Uterus (tissue), 4 donors: ENCODE results near the gene MYORG. TPM values are rescaled to one million over a fixed set of nuclear protein-coding genes. Genes with fewer than 3 reads are reported as not detected.

Experiments
- DNase-seq, 2 donors: peaks; one replicate each; pipeline ENCODE4 v3.0.0-alpha.2; 2019 to 2020
- H3K27ac ChIP-seq, 2 donors: fragments of 200-600 bp; sonication (generic); 1 replicate in 1 of 2; 2 replicates in 1 of 2; pipeline ENCODE4 v1.5.1; 2016 to 2018
- H3K27me3 ChIP-seq, 2 donors: fragments of 200-600 bp; sonication (generic); one replicate each; pipeline ENCODE4 v1.5.1; 2018 to 2019; ENCODE audit warnings: control low read depth in 1 of 2
- H3K36me3 ChIP-seq, 2 donors: fragments of 200-600 bp; sonication (generic); one replicate each; pipeline ENCODE4 v1.5.1; 2019; ENCODE audit warnings: control low read depth in 1 of 2
- H3K4me1 ChIP-seq, 2 donors: fragments of 200-600 bp; sonication (generic); one replicate each; pipeline ENCODE4 v1.5.1; 2018 to 2019; ENCODE audit warnings: control low read depth in 1 of 2
- H3K4me3 ChIP-seq, 2 donors: fragments of 200-600 bp; sonication (generic); 1 replicate in 1 of 2; 2 replicates in 1 of 2; pipeline ENCODE4 v1.5.1; 2018 to 2019; ENCODE audit warnings: mild to moderate bottlenecking in 1 of 2
- H3K9me3 ChIP-seq, 2 donors: fragments of 200-600 bp; sonication (generic); one replicate each; pipeline ENCODE4 v1.5.1; 2019; ENCODE audit warnings: control low read depth in 1 of 2
- CTCF ChIP-seq, 4 experiments: fragments of 200-600 bp in 2 of 4; fragments of 450-650 bp in 2 of 4; sonication (generic) in 2 of 4; IDR thresholded peaks; one replicate each; pipeline ENCODE4 v1.5.1; 2016 to 2019; ENCODE audit warnings: antibody characterized with exemption in 4 of 4, mild to moderate bottlenecking in 2 of 4, moderate library complexity in 1 of 4
- POLR2A ChIP-seq, 2 donors: fragments of 450-650 bp; IDR thresholded peaks; one replicate each; pipeline ENCODE4 v1.6.1; 2016; ENCODE audit warnings: antibody characterized with exemption in 2 of 2, mild to moderate bottlenecking in 1 of 2, moderate library complexity in 1 of 2
- intact Hi-C: fragments of 100-400 bp; cut with DNase I; formaldehyde crosslinking; loops from one replicate; pipeline ENCODE4 v1.15.1; 2023; ENCODE audit warnings: low total_unique reads
- total RNA-seq, 4 donors: library from RNA; depleted of rRNA in 3 of 4; stranded (reverse); fragments of >200 nt in 3 of 4; gene quantifications; one replicate each; pipeline versions ENCODE4 v1.1.0 to v1.2.4, GENCODE V29; 2014 to 2023
- donor health status: DM: yes; HTN: yes; CAD: no.

Gene MYORG
- total RNA-seq, 4 donors from 2014 or later: under 0.01 to 6.6 (median 2.3) TPM

GRCh38 chr9:34403554-34404380 lies 27.1 kb upstream of the MYORG start:
- Histone ChIP-seq H3K27me3 (no peaks in the 10 kb centered on the region), H3K9me3 (no peaks in the 10 kb centered on the region), H3K36me3 (no peaks in the 10 kb centered on the region), H3K4me3 (no peak overlapping the region), H3K4me1 (no peaks in the 10 kb centered on the region), H3K27ac (no peak overlapping the region)
- DNase-seq: peak; percentile 67 to 73
- intact Hi-C loops: loop anchor here (5.0 to 10.0 kb wide), 2 partner anchors 99 to 191 kb away; no protein-coding TSS in a partner anchor
- no peak for TF ChIP-seq POLR2A (IDR thresholded peaks at IDR 0.05)
- peak; percentile 89 to 96 (median 91) for TF ChIP-seq CTCF (IDR thresholded peaks at IDR 0.05)

- intact Hi-C loops: loop anchor here (5.0 to 10.0 kb wide), 2 partner anchors 101 to 194 kb away; no protein-coding TSS in a partner anchor
These were observed 24.2 kb upstream of the MYORG start for GRCh38 chr9:34400686-34401602.

GRCh38 chr9:34400275-34400674 lies 23.6 kb upstream of the MYORG start:
- DNase-seq: no peak
- Histone ChIP-seq H3K9me3 (no peaks in the 10 kb centered on the region), H3K4me3 (no peak overlapping the region), H3K4me1 (no peaks in the 10 kb centered on the region), H3K36me3 (no peaks in the 10 kb centered on the region), H3K27me3 (no peaks in the 10 kb centered on the region), H3K27ac (no peak overlapping the region)
- intact Hi-C loops: loop anchor here (5.0 to 10.0 kb wide), 2 partner anchors 102 to 195 kb away; no protein-coding TSS in a partner anchor
- no peak for TF ChIP-seq POLR2A (IDR thresholded peaks at IDR 0.05)
- no peak for TF ChIP-seq CTCF (IDR thresholded peaks at IDR 0.05)

More at GRCh38 chr9:34400686-34401602, 24.2 kb upstream of the MYORG start:
- Histone ChIP-seq H3K9me3 (no peaks in the 10 kb centered on the region), H3K27ac (no peak overlapping the region), H3K4me3 (no peak overlapping the region), H3K4me1 (no peaks in the 10 kb centered on the region), H3K36me3 (no peaks in the 10 kb centered on the region), H3K27me3 (no peaks in the 10 kb centered on the region)
- TF ChIP-seq CTCF (IDR thresholded peaks at IDR 0.05): no peak
- TF ChIP-seq POLR2A (IDR thresholded peaks at IDR 0.05): no peak
- no peak for DNase-seq

GRCh38 chr9:34399729-34400128 lies 23.0 kb upstream of the MYORG start:
- TF ChIP-seq CTCF (IDR thresholded peaks at IDR 0.05) (no peak), POLR2A (IDR thresholded peaks at IDR 0.05) (no peak)
- H3K27ac ChIP-seq: no peak overlapping the region
- intact Hi-C loops: loop anchor here (5.0 to 10.0 kb wide), 2 partner anchors 103 to 195 kb away; no protein-coding TSS in a partner anchor
- no peak overlapping the region for H3K4me3 ChIP-seq
- DNase-seq: no peak
- no peaks in the 10 kb centered on the region for H3K9me3 ChIP-seq
- no peaks in the 10 kb centered on the region for H3K36me3 ChIP-seq
- H3K27me3 ChIP-seq: no peaks in the 10 kb centered on the region
- no peaks in the 10 kb centered on the region for H3K4me1 ChIP-seq
